ENCODE measurements around the gene LIAS.

GRCh38 chr4:39526765-39527295, 68.0 kb downstream of the LIAS start:
- no peak for TF ChIP-seq ZNF597 (CRISPR knock-in tag; IDR thresholded peaks at IDR 0.05)
- no peak for TF ChIP-seq FOXA1 (IDR thresholded peaks at IDR 0.05)
- TF ChIP-seq FOXA1 (CRISPR knock-in tag; IDR thresholded peaks at IDR 0.05) = no peak

Data from HepG2 (cell line).